Measurements from ENCODE around the gene CAMK1G. TPM values are rescaled to one million over a fixed set of nuclear protein-coding genes. Genes with fewer than 3 reads are reported as not detected.

The CAMK1G gene
- total RNA-seq, 1 experiment from 2014 or later: not detected

GRCh38 chr1:209600541-209600940, 17.0 kb downstream of the CAMK1G start:
- DNase-seq (ENCODE audit: low read depth, low spot score) (no peak), ATAC-seq (no peak)
- no TSS peak for BruUV-seq (replicated peaks)
- Histone ChIP-seq H3K9me2 (ENCODE audit: insufficient read depth) (no peaks in the 10 kb centered on the region), H4K20me1 (ENCODE audit: insufficient read depth) (no peaks in the 10 kb centered on the region), H3K4me3 (replicated peaks in 1 of 2; ENCODE audit: low read depth in 1 of 2, low read length in 2 of 2) (no peak overlapping the region), H3K36me3 (ENCODE audit: control insufficient read depth in 1 of 2, insufficient read depth in 2 of 2, low read length in 2 of 2) (no peaks in the 10 kb centered on the region), H3K4me2 (ENCODE audit: low read length) (no peak overlapping the region), H3K9ac (ENCODE audit: low read length) (no peak overlapping the region), H3K9me3 (ENCODE audit: control insufficient read depth in 1 of 2, insufficient read depth in 1 of 2, low read depth in 1 of 2, low read length in 2 of 2) (no peaks in the 10 kb centered on the region), H2AFZ (ENCODE audit: low read depth, low read length, poor library complexity, severe bottlenecking) (no peak overlapping the region), H3K79me2 (ENCODE audit: insufficient read depth, low read length) (no peaks in the 10 kb centered on the region), H3K27ac (ENCODE audit: low read depth, low read length) (no peak overlapping the region), H3K27me3 (ENCODE audit: insufficient read depth, low read length) (no peaks in the 10 kb centered on the region), H3K4me1 (ENCODE audit: control insufficient read depth in 1 of 2, insufficient read depth in 2 of 2, low read length in 2 of 2) (0 out of 4 replicates have a peak, but pooled peaks cover 0 to 6% of the 10 kb centered on the region in 2 experiments)
- CTCF ChIA-PET: no interaction called here
- TF ChIP-seq ZBTB33 (IDR thresholded peaks at IDR 0.05; ENCODE audit: extremely low read depth, insufficient replicate concordance, low read length): no peak
- no peak for TF ChIP-seq SP1 (IDR thresholded peaks at IDR 0.05; ENCODE audit: low read depth)
- no peak for TF ChIP-seq TCF7L2 (IDR thresholded peaks at IDR 0.05; ENCODE audit: borderline replicate concordance, extremely low read depth, insufficient read depth, insufficient read length)
- TF ChIP-seq RAD21 (IDR thresholded peaks at IDR 0.05; ENCODE audit: low read depth): no peak
- no peak for TF ChIP-seq POLR2AphosphoS5 (IDR thresholded peaks at IDR 0.05; ENCODE audit: low read depth, low read length)
- intact Hi-C loops (cut with micrococcal nuclease): no loop called here
- POLR2A ChIA-PET: no interaction called here
- RAD21 ChIA-PET (ENCODE audit: low non-redundant PET in 1 of 2, low total read pairs in 2 of 2, uncharacterized antibody in 2 of 2, unreplicated experiment in 2 of 2): no interaction called here
